Stimulated activated naive CD8-positive, alpha-beta T cell treated with anti-CD3 and anti-CD28 coated beads, Interleukin-15, amount 100 ng/mL, for 72 hours (primary cell): ENCODE measurements around the gene REXO1.

ENCODE experiments used
- ATAC-seq: fragments of 150-1000 bp; cut with Tn5 transposase; 2 replicates; pipeline ENCODE4 v1.10.0; 2021; ENCODE audit warnings: mild to moderate bottlenecking, moderate library complexity
- DNase-seq, 2 donors: peaks; one replicate each; pipeline ENCODE4 v3.0.0; 2021 to 2022
- H3K27ac Mint-ChIP-seq, 2 donors: one replicate each; pipeline ENCODE4 v1.8.0; 2022; ENCODE audit warnings: mild to moderate bottlenecking in 2 of 2, mixed read lengths in 2 of 2, moderate library complexity in 2 of 2
- H3K27me3 Mint-ChIP-seq: one replicate; pipeline ENCODE4 v1.8.0; 2022; ENCODE audit warnings: mixed read lengths
- H3K4me1 Mint-ChIP-seq: one replicate; pipeline ENCODE4 v1.8.0; 2022; ENCODE audit warnings: mild to moderate bottlenecking, mixed read lengths
- H3K4me3 Mint-ChIP-seq, 2 donors: one replicate each; pipeline ENCODE4 v1.8.0; 2022; ENCODE audit warnings: mild to moderate bottlenecking in 2 of 2, mixed read lengths in 2 of 2, moderate library complexity in 1 of 2
- H3K9me3 Mint-ChIP-seq, 2 donors: one replicate each; pipeline ENCODE4 v1.8.0; 2022; ENCODE audit warnings: mixed read lengths in 2 of 2

The REXO1 gene

GRCh38 chr19:1773184-1773583 is 75.1 kb downstream of the REXO1 start:
- Mint-ChIP-seq H3K27me3 (peaks cover 99% of the 10 kb centered on the region), H3K27ac (no peak overlapping the region), H3K4me3 (no peak overlapping the region), H3K4me1 (peaks cover 9% of the 10 kb centered on the region), H3K9me3 (peaks cover 8 to 16% of the 10 kb centered on the region in 2 donors)
- no peak for ATAC-seq
- DNase-seq, result no peak

DNA sequence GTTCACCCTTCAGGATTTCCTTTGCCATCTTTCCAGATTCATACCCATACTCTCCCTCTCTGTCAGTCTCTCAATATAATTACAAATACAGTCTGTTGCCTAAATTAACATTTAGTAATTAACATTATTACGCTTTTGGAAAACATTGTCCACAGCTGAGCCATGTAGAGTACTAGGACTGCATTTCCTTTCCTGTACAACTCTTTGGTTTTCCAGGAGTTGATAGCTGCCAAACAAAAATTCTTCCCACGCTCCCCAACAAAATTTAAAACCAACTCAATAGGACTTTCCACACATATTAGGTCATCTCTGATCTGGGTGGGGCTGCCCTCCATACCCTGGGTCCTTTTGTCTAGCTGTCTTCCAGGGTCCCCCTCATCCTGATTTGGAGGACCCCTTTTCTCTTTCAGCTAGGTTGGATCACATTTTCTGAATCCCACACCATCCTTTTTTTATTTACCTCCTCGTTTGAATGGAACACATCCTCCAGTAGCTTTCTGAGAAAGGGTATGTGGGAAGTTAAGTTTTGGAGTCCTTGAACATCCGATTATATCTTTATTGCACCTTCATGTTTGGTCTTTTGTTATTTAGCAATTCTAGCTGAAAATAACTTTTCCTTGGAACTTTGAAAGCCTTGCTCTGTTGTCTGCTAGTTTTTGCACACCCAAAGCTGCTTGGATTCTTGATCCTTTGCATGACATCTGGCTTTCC is 77.3 kb downstream of the REXO1 start:
- Mint-ChIP-seq H3K9me3 (peaks cover 8 to 16% of the 10 kb centered on the region in 2 donors), H3K4me1 (peaks cover 16% of the 10 kb centered on the region), H3K27me3 (peaks cover 99% of the 10 kb centered on the region), H3K27ac (no peak overlapping the region), H3K4me3 (no peak overlapping the region)
- ATAC-seq, result no peak
- DNase-seq, result no peak

- H3K27me3 Mint-ChIP-seq, result peaks cover 99% of the 10 kb centered on the region
- ATAC-seq, result no peak
- no peak overlapping the region for H3K27ac Mint-ChIP-seq
- DNase-seq, result no peak
- no peak overlapping the region for H3K4me3 Mint-ChIP-seq
- peaks cover 16% of the 10 kb centered on the region for H3K4me1 Mint-ChIP-seq
- peaks cover 8 to 16% of the 10 kb centered on the region in 2 donors for H3K9me3 Mint-ChIP-seq
These were observed 78.7 kb downstream of the REXO1 start for GRCh38 chr19:1769645-1769985.

DNA sequence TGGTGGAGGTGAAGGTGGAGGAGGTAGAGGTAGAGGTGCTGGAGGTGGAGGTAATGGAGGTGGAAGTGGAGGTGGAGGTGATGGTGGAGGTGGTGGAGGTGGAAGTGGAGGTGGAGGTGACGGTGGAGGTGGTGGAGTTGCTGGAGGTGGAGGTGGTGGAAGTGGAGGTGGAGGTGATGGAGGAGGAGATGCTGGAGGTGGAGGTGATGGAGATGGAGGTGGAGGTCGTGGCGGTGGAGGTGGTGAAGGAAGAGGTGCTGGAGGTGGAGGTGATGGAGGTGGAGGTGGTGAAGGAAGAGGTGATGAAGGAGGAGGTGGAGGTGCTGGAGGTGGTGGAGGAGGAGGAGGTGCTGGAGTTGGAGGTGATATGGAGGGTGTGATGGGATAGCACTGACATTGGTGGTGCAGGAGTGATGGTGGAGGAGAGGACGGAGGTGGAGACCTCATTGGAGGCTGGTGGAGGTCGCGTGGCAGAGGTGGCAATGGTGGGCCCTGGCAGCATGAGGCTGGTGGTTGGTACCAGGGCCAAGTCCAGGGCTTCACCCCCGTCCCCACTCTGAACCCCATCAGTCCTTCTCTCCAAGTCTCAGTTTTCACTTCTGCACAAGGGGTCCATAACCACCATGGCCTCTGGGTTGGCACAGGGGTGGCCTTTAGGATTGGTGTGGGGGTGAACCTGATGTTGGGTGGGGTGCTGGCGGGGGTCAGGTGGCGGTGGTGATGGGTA is 79.2 kb downstream of the REXO1 start:
- Mint-ChIP-seq H3K4me3 (no peak overlapping the region), H3K27me3 (peaks cover 99% of the 10 kb centered on the region), H3K9me3 (peaks cover 8 to 16% of the 10 kb centered on the region in 2 donors), H3K4me1 (peaks cover 18% of the 10 kb centered on the region), H3K27ac (no peak overlapping the region)
- DNase-seq (no peak), ATAC-seq (no peak)

DNA sequence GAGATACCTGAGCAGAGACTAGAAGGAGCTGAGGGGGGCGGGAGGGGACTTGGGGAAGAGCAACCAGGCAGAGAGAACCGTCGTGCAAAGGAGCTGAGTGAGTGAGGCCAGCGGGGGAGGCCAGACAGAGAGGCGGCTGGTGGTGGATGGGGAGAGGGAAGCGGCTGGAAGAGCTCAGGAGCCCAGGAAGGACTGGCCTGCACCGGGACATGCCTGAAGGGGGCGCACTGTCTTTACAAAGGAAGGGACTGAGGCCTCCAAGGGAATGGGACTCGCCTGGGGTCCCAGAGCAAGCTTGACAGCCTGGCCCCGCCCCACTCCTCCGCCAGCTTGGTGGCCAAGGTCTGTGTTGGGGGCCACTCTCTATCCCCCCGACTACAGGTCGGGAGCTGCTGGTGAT is 80.0 kb downstream of the REXO1 start:
- H3K4me3 Mint-ChIP-seq, result no peak overlapping the region
- ATAC-seq (no peak), DNase-seq (no peak)
- H3K4me1 Mint-ChIP-seq, result peaks cover 23% of the 10 kb centered on the region
- no peak overlapping the region for H3K27ac Mint-ChIP-seq
- H3K9me3 Mint-ChIP-seq, result peaks cover 8 to 16% of the 10 kb centered on the region in 2 donors
- H3K27me3 Mint-ChIP-seq, result peaks cover 99% of the 10 kb centered on the region

GRCh38 chr19:1767464-1767933 is 80.8 kb downstream of the REXO1 start:
- H3K9me3 Mint-ChIP-seq, result peaks cover 8 to 16% of the 10 kb centered on the region in 2 donors
- DNase-seq (peak; percentile 47 to 64), ATAC-seq (peak; percentile 62)
- no peak overlapping the region for H3K4me3 Mint-ChIP-seq
- H3K27ac Mint-ChIP-seq, result peak overlapping the region in 1 of 2 donors; percentile 69
- H3K4me1 Mint-ChIP-seq, result peaks cover 23% of the 10 kb centered on the region
- H3K27me3 Mint-ChIP-seq, result peaks cover 99% of the 10 kb centered on the region

DNA sequence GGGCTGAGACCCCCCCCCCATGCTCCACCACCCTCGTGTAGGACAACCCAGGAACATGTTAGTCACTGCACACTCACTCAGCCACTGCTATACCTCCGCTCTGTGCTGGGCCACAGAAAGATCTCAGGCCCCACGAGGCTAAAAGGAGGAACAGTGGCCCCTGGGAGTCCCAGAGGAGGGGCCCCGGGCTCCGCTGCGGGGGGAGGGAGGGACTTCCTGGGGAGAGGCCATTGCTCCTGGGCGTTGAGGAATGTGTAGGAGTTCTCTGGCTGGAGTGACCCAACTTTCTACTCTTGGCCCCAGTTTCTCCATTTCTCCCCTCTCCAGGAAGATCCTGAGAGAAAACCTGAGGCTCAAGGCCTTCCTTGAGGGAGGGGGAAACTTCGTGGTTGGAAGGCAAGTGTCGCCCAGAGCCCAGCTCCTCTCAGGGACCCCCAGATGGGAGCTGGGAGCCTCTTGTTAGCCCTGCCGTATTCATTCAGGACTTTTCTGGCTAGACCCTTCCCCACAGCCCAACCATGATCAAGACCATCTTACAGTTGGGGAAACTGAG is 81.4 kb downstream of the REXO1 start:
- peaks cover 100% of the 10 kb centered on the region for H3K27me3 Mint-ChIP-seq
- H3K9me3 Mint-ChIP-seq, result peaks cover 8 to 16% of the 10 kb centered on the region in 2 donors
- peaks cover 23% of the 10 kb centered on the region for H3K4me1 Mint-ChIP-seq
- no peak for DNase-seq
- no peak for ATAC-seq
- H3K4me3 Mint-ChIP-seq, result no peak overlapping the region
- no peak overlapping the region for H3K27ac Mint-ChIP-seq

DNA sequence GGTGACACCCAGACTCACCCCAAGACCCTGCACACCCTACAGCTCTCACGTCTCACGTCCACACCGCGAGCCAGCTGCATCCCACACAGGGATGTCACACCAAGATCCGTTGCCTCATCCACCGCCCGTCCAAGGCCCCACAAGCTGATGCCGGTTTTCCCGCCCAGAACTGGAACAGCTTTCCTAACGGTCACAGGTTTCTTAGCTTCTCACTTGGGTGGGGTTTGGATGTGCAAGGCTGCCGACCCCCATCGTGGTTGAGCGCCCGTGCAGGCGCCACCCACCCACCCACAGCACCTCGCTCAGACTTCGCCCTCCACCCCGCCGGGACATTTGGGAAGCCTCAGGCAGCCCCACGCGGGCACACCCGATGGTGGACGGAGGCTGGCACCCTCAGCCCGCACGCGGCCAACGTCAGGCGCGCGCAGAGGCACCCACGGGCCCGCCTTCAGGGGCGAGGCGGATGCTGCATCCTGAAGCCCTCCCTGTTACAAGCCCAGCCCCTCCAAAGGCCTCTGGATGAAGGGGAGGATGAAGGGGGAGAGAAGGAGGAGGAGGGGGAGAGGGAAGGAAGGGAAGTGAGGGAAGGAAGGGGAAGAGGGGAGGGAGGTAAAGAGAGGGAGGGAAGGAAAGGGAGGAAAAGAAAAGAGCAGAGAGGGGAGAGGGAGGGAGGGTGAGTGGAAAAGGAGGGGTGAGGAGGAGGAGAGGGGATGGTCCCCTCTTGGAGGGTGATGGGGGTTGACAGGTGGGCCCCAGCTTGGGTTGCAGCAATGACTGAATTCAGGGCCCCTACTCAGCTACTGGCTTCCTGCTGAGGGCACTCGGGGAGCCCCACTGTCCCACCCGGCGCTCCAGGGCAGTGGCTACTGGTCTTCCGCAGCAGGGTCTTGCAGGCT is 82.1 kb downstream of the REXO1 start:
- ATAC-seq, result peak; percentile 31
- Mint-ChIP-seq H3K4me3 (no peak overlapping the region), H3K4me1 (peaks cover 23% of the 10 kb centered on the region), H3K27ac (no peak overlapping the region), H3K27me3 (peaks cover 100% of the 10 kb centered on the region), H3K9me3 (peaks cover 8 to 12% of the 10 kb centered on the region in 2 donors)
- DNase-seq, result no peak
